ENCODE data around the gene MALL.

GRCh38 chr2:110157153-110157793, 41.7 kb upstream of the MALL start:
- TF ChIP-seq, protein P1, sequence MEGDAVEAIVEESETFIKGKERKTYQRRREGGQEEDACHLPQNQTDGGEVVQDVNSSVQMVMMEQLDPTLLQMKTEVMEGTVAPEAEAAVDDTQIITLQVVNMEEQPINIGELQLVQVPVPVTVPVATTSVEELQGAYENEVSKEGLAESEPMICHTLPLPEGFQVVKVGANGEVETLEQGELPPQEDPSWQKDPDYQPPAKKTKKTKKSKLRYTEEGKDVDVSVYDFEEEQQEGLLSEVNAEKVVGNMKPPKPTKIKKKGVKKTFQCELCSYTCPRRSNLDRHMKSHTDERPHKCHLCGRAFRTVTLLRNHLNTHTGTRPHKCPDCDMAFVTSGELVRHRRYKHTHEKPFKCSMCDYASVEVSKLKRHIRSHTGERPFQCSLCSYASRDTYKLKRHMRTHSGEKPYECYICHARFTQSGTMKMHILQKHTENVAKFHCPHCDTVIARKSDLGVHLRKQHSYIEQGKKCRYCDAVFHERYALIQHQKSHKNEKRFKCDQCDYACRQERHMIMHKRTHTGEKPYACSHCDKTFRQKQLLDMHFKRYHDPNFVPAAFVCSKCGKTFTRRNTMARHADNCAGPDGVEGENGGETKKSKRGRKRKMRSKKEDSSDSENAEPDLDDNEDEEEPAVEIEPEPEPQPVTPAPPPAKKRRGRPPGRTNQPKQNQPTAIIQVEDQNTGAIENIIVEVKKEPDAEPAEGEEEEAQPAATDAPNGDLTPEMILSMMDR (IDR thresholded peaks at IDR 0.05) = peak; percentile 43 to 89 (median 82)
- TF ChIP-seq POLR2AphosphoS5 (IDR thresholded peaks at IDR 0.05) (peak in 1 of 2 donors; percentile 14), EP300 (IDR thresholded peaks at IDR 0.05) (no peak), POLR2A (IDR thresholded peaks at IDR 0.05) (no peak)

Measured in upper lobe of left lung (tissue), 4 donors.